Skeletal muscle cell (primary cell): ENCODE measurements around the gene PRIMA1.
"Not testable (repeated sequence)": the region's sequence is repeated elsewhere in the genome, so short reads cannot be mapped to it uniquely, and the experiment has no call there.

ENCODE experiments used
- DNase-seq: peaks from one replicate; pipeline ENCODE4 v3.0.0-alpha.2; 2010; ENCODE audit warnings: low read depth
- H3K4me3 ChIP-seq: 2 replicates; pipeline ENCODE4 v1.5.1; 2011; ENCODE audit warnings: low read depth, mild to moderate bottlenecking, control low read depth, low read length, moderate library complexity

PRIMA1 gene, protein sequence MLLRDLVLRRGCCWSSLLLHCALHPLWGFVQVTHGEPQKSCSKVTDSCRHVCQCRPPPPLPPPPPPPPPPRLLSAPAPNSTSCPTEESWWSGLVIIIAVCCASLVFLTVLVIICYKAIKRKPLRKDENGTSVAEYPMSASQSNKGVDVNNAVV

DNA sequence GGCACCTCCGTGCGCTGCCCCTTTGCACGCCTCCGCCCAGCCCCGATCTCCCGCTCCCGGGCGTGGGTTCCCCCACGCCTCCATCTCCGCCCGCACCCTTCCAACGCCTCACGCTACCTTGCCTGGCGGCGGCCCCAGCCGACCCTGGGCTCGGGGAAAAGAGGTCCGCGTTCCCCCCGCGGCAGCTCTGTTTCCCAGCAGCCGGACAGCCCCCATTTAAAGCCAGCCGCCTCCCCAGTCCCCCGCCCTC is at the start of gene PRIMA1:
Gene PRIMA1, minus strand, starts transcription at position 193 of the 250 bp plus-strand sequence. CDS start 767 bp downstream, outside the sequence.
- H3K4me3 ChIP-seq = no peak within 1 kb of the TSS
- no peak for DNase-seq

DNA sequence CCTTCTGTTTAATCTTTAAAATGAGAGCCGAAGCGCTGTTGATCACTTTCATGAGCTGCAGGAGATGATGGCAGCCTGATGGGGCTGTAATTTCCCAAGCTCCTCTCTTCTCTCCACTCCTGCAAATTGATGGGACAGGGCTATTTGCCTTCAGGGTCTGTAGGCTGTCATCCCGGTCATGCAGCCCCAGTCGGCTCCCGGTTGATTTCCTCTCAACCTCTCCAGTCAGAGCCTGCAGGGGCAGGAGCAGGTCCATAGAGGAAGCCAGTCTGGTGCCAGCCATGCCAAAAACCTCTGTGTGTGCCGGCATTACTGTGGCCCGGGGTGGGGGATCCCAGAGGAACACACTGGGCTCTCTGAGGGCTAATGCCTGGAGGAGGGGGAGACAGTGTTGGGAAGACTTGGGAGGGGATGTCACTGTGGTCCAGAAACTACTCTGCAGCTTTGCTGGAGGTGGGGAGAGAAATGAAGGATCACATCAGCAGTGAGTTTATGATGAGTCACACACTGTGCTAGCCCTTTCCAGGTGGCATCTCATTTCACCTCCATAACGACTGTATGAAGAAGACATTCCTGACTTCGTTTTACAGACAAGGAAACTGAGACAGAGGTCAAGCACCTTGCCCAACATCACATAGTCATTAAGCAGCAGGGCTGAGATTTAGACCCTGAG is 46.5 kb upstream of the PRIMA1 start:
- DNase-seq = no peak
- H3K4me3 ChIP-seq = no peak overlapping the region

DNA sequence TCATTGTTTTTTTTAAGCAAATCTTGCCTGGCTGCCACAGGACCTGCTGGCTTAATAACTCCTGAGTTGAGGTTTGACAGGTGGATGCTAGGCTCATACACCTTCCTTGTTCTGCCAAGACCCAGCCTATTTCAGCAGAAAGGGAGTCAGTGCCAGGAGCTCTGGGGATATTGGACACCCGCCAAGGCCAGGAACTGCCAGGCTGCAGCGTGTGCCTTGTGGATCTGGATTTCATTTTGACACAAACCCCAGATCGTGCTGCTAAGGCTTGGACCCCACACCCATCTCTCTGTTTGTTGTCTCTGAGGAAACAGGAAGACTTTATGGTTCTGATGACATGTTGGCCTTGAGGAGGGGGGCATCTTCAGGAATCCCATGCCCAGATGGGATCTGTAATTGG is 44.4 kb upstream of the PRIMA1 start:
- no peak for DNase-seq
- no peak overlapping the region for H3K4me3 ChIP-seq

DNA sequence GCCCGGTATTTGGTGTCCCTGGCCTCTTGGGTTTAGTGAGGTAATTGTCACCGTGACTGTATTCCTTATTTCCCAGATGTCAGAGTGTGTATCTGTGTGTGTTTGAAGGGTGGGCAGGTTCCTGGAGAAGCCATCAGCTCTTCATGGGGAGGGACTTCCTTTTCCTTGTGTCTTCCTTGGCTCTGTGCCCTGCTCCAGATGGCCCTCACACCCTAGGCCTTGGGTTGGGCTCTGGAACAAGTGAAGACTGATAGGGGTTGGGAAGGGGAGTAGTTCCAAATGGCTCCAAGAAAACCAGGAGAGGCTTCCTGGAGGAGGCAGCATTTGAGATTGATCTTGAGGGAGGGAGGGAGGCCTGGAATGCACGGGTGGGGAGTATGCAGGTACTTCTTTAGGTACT is 43.8 kb upstream of the PRIMA1 start:
- no peak for DNase-seq

DNA sequence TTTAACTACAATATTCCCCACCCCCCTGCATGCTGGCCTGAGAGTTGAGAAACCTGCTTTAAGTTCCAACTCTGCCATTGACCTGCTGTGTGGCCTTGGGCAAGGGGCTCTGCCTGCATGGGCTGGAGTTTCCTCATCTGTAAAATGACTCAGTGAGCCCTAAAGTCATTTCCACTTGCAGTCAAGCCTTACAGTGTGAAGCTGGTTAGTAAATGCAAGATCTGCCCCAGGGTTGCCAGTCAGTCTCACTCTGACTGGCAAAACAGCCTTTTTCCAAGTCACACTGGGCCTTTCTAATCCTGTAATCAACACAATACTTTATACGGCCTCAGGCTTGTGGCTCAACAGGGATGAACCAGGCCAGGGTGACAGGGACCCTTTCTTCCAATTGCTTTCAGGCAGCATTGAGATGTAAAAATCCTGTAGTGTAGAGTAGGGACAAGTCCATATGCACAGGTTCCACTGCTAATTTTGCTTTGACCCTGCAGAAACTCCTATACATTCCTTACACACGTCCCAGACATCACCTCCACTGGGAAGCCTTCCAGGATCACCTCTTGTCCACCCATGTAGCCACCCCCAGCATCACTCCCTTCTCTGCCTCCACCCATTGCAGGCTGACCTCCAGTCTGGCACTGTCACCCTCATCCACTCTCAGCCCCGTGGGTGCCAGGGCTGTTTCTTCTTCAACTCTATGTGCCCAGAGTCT is 42.6 kb upstream of the PRIMA1 start:
- no peak for DNase-seq
- H3K4me3 ChIP-seq = no peak overlapping the region

More for the DNA sequence above, 43.8 kb upstream of the PRIMA1 start:
- H3K4me3 ChIP-seq = no peak overlapping the region

DNA sequence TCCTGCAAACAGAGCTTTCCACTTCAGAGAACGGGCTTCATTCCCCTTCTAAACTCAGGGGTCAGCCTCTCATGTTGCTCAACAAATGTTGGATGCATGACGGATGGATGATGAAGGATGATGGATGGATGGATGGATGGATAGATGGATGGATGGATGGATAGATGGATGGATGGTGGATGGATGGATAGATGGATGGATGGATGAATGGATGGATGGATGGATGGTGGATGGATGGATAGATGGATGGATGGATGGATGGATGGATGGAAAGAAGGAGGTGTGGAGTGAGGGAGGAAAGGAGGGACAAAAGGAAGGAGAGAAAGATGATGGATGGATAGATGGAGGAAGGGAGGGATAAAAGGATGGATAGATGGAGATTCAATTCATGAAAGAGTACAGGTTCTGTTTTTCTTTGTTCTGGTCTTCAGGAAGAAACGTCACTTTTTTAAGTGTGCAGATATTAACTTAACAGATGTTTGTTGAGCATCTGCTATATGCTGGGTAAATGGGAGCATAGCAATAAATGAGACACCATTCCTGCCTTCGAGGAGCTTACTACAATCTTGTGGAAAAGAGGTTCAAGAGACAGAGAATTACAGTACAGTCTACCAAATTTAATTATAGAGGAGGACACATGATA is 41.7 kb upstream of the PRIMA1 start:
- no peak for DNase-seq
- no peak overlapping the region for H3K4me3 ChIP-seq

DNA sequence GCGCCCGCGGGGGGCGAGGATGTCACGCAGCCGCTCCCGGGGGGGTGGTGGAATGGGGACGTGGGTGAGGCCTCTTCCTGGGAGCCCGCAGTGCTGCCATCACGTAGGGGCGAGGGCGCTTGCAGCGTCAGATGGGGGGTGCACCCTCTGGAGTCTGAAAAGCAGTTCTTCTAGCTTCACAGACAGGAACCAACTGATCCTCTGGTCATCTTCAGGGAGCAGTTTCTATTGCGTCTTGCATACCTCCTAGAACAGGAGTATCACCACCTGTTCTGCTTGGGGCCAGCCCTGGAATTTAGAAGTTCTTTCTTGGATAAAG is 36.9 kb upstream of the PRIMA1 start:
- no peak for DNase-seq
- H3K4me3 ChIP-seq = no peak overlapping the region

DNA sequence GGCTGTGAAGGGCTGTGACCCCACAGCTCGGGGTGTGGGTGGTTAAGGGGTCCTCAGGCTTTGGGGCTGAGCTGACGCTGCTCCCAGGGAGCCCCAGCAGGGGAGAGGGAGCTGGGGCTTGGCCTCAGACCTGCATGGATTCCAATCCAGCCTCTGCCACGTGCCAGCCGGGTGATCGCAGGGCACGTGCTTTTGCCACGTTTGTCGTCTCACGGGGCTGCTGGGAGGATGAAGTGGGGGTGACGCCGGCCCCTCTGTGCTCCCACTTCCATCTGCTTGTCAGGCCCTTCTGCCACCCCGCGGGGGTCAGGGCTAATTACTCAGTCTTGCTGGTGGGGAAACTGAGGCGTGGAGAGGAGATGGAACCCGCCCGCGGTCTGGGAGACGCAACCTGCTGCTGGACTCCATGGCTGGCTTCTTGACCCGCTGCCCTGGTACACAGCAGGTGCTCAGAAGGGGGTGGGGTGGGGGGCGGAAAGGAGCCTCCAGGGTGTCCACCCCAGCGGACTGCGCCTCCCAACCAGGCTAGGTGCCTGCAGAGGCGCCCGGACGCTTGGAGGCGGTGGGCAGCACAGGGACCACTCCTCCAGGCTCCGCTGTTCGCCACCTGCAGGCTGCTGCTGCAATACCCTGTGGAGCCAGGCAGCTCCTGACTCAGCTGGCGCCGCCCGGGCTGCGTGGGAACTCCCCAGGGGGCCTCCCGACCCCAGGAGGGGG is 36.4 kb upstream of the PRIMA1 start:
- no peak for DNase-seq

DNA sequence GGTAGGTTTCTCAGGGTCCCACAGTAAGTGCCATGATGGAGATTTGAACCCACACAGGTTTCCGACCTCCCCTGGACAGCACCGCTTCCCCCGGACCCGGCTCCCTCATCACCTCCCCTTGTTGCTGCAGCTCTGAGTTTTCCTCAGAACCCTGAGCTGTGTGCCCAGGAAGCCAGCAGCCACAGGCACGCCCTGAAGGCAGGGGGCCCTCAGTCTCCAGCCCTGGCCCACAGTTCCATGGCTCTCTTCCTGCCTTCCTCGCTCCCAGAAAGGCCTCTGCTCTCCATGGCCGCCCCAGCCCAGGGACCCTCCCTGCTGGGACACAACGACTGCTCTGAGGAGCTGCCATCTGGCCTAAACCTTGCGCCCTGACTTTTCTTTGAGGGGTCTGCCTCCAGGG is 35.8 kb upstream of the PRIMA1 start:
- H3K4me3 ChIP-seq = no peak overlapping the region
- DNase-seq = no peak

More for the DNA sequence above, 36.4 kb upstream of the PRIMA1 start:
- no peak overlapping the region for H3K4me3 ChIP-seq

DNA sequence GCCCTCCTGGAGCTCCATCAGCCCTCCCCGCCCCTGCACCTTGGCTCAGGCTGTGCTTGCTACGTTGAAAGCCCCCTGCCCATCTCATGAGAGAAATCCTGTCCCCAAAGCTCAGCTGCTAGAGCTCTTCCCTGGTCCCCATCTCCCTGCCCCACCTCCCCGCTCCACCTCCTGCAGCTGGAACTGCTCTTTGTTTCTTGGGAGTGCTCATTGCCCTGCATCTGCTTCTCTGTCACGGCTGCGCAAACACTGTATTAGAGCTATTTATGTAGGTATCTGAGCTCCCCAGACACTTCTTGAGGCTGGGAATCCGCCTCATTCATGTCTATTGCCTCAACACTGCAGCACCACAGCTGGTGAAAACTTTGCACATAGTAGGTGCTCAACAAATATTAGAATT is 32.8 kb upstream of the PRIMA1 start:
- no peak for DNase-seq
- no peak overlapping the region for H3K4me3 ChIP-seq

DNA sequence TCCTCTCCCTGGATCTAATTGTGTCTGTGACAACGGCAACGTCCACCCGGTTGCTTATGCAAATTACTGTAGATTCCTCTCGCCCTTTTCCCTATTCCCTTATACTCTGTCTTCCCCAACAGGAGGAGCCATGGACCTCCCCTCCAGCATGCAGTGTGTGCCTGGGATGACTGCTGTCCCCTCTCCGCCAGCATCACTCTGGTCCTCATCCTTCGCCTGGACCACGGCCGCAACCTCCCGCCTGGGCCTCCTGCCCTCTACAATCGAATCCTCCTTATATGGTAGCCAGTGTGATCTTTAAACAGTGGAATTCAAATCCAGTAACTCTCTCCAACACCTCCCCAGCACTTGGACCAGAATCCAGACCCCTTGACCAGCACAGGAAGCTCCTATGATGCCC is 30.6 kb upstream of the PRIMA1 start:
- no peak overlapping the region for H3K4me3 ChIP-seq
- no peak for DNase-seq

DNA sequence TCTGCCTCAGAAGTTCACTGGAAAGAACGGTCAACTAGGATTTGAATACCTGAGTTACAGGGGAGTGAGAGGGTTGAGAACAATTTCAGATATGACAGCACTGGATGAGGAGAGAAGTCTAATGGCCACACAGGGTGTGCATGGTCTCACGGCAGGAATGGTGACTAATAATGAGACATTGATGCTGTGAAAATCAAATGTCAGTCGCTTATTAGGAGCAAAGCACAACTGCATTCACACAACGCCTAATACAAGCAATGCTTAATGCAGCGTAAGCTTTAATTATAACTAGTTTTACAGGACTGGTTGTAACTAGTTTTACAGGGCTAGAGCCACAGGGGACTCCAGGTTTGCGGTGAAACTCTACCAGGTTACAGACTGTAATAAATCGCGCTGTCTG is 23.4 kb upstream of the PRIMA1 start:
- no peak for DNase-seq
- H3K4me3 ChIP-seq = no peak overlapping the region

DNA sequence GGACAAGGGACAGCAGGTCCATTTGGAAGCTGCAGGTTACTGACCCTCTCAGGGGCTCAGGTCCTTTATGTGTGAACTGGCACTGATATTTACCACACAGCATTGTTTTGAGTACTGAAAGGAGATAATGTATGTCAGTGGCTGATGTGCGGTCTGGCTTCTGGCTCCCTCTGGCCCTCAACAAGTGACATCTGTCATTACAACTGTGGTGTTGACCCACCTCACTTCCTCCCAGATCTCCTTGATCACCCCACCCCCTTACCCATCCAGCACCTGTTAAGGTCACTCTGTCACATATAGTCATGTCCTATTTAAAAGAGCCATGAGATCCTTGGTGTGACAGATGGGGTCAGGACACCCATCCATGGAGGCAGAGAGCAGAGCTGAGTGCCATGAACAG is 22.7 kb upstream of the PRIMA1 start:
- no peak for DNase-seq

DNA sequence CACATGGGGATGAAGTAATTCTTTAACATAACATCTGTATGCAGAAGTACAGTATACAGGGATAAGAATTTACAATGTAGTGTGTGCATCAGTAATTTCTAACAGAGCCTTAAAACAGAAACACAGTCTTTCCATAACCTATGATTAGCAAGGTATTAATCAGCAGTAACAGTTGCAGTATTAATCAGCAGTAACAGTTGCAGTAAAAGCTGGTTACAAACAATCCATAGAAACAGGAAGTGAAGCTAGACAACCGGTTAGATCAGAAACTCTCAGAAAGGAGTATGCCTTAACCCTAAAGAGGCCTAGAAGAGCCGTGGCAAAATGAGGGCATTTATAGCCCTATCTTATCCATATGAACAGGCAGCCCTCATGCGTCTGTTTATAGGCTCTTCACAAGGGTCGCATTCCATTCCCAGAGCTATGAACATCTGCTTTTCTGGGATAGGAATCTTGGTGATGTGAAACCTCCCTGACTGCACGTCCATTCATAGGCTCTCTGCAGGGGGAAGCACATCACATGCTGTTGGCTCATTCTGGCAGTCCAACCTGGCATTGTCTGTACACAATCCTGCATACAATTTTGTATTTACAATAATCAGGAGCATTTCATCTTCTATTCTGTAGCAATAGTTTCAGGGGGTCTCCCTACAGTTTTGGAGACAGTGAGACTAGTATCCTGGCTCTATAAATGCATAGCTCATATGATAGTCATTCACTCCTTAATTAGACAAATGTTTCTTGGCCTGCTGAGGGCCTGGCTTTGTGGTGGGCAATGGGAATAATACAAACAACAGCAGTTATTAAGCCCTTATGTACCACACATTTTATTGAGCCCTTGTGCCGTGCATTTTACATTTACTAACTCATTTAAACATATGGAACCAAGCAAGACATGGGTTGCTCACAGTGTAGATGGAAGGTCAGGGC is 21.5 kb upstream of the PRIMA1 start:
- DNase-seq = not testable (repeated sequence)

More for the DNA sequence above, 22.7 kb upstream of the PRIMA1 start:
- H3K4me3 ChIP-seq = no peak overlapping the region

DNA sequence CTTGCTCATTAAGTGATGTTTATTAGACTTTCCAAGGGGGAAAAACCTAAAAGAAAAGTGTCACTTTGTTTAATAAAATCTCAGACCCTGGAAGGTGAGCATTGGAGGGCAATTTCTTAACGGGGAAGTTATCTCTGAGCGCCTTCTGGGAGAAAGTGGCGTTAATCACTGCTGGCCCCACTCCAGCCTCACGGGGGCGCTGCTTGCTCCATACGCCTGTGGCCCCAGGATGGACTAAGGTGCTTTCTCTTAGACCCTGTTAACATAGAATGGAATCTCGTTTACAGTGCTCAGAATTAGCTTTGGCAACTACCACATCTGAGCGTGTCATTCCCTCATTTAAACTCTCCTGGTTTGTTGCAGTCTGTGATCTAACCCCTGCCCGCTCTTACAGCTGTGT is 16.4 kb upstream of the PRIMA1 start:
- no peak for DNase-seq

More for the DNA sequence above, 21.5 kb upstream of the PRIMA1 start:
- H3K4me3 ChIP-seq = not testable (repeated sequence)

DNA sequence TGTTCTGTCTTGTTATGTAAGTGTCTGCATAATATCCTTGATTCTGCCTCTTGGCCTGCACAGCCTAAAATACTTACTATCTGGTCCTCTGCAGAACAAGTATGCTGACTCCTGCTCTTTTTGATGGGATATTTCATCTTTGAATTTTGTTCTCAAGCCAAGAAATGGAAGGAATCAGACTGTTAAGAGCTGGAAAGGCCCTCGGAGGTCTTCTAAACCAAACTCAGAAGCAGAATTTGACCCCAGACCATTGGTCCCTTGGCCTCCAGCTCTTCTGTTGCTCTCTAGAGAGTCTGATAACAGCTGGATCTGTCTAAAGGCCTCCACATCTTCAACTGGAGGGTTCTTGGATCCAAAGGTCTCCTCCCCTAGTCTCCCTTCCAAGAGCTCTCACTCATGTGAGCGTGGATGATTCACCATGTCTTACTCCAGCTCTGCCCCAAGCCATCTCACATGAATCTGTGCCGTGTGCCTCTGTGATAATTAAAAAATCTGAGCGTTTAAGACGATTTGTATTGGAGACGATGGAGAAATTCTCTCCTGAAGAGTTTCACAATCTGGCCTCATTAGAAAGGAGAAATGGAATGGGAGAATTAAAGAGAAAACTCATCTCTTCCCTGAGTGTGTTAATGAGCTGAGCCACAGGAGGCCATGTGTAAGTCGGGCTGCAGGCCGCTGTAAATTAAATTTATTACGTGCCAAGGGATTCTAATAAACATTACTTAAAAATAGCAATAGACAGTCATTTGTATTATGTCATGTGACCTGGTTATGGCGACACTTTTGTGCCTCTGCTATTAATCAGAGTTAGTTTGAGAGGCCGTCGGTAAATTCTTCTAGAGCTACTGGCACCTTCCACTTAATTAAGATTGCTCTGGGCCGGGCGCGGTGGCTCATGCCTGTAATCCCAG is 15.4 kb upstream of the PRIMA1 start:
- H3K4me3 ChIP-seq = no peak overlapping the region
- no peak for DNase-seq

More for the DNA sequence above, 16.4 kb upstream of the PRIMA1 start:
- H3K4me3 ChIP-seq = no peak overlapping the region

DNA sequence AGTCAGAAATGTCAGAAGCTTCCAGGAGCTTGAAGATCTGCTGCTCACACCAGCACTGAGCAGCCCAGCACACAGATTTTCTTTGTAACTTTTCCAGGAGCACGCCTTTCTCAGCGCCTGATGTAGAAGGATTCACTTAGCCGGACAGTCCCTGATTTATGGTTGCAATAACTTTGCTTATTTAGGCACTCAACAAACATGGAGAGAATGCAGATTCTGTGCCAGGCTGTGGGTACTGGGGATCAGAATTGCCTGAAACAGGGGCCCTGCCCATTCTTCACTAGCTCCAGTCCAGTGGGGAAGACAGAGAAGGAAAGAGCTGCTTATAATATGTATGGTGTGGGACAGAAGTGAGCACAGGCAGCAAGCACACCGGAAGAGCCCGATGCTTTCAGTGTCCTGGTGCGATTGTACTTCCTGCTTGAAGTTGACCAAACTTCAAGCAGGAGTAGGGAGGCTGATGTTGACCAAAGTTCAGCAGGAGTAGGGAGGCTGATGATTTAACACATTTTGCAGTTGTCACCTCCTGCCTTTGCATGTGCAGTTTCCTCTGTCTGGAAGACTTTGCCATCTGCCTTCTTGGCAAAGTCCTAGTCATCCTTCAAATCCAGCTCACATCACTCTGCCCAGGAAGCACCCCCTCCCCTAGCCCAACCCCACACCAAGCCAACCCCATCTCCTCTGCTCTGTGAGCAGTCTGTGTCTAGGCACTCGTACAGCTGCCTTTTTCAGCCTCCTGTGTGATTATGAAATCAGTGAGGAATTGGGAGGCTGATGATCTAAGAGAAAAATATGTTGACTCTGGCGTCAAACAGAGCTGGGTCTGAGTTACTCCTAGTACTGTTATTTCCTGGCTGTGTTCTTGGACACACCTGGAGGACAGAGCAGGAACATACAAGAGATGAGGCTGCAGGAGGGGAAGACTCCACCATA is 12.0 kb upstream of the PRIMA1 start:
- no peak for DNase-seq
- no peak overlapping the region for H3K4me3 ChIP-seq
